HG03095 (cell line): Measurements from ENCODE around the gene CLIC2.

ENCODE experiments used
- ATAC-seq: cut with Tn5 transposase; IDR thresholded peaks from one replicate; pipeline ENCODE4 v1.9.1; 2021; ENCODE audit warnings: moderate library complexity; ENCODE audit not compliant: unreplicated experiment

CLIC2 gene

DNA sequence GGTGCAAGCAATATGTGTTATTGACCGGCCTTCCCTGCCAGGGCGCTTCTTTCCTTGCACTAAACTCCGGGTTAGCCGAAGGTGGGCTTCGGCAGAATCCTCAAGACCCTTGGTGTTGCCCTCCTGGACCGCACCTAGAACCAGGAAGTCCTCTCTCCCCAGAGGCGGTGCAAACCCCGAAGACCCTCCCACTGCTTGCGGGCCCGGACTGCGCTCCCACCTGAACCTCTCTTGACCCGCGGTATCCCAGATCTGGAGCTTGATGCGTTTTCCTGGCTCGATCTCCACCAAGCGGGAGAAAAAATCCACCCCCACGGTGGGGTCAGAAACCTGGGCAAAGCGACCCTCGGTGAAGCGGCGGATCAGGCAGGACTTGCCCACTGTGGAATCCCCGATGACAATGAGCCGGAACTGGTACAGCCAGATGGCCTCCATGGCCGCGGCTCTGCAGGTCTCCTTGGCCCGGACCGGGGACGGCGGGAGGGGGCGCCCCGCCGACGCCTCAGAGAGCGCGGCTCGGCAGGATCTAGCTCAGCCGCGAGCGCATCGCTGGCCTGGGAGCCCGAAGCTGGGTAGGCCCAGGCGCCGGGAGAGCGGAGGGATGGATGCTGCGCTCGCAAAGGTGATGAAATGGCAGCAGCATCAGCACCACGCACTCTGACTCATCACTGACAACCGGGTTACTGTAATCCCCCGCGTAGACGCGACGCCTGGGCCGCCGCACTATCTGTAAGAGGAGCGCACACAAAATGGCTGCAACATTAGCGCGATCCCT lies 70.4 kb downstream of the CLIC2 start, which contains the start of gene RAB39B:
TSS of gene RAB39B (minus strand) at position 638 of the 775 bp plus-strand sequence. CDS start at position 435, 203 bp downstream.
- peak; percentile 79 for ATAC-seq

DNA sequence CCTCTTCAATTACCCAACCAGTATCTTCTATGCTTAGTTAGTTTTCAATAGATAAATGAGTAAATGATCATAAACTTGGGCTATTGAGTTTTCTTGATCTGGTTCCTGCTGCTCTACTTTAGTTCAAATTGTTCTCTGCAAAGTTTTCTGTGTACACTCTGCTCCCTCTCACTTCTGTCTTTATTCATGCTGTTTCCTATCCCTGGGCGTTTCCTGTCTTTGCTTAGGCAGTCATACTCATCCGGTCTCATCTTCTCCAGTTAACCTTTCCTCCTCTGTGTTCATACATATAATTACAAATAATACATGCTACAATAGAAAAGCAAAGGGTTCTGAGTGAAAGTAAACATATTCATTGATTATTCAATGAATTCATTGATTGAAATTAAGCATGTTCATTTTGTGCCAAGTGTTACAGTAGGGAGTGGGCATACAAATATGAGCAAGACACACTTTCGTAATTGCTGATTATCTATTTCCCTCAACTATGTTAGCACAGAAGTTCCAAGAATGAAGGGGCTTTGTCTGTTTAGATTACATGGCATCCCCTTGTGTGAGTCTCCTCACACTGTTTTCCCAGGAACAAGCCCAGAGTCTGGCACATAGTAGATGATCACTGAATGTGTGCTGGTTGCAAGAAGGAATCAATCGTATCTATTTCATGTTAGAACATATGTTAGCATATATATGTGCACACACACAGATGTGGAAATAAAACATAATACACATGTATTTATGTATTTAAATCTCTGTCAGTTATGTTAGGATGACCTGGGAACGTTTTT lies 71.3 kb downstream of the CLIC2 start:
- ATAC-seq: no peak

DNA sequence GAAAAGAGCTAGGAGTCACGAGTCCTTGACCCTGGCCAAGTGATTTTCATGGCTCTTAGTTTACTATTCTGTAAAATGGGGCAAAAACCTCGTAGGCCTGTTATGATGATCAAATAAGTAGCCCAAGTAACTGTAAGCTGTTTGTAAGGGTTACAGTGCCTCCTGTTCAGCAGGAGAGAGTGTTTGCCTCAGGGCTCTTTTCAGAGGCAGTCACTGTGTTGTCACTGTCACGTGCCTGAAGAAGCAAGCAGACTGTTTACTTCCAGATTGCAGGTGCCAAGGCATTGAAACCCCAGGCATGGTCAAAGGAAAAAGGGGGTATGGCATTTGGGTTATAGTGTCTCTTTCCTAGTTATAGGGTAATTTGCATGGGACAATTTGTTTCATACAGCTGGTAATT lies 74.7 kb downstream of the CLIC2 start:
- no peak for ATAC-seq

DNA sequence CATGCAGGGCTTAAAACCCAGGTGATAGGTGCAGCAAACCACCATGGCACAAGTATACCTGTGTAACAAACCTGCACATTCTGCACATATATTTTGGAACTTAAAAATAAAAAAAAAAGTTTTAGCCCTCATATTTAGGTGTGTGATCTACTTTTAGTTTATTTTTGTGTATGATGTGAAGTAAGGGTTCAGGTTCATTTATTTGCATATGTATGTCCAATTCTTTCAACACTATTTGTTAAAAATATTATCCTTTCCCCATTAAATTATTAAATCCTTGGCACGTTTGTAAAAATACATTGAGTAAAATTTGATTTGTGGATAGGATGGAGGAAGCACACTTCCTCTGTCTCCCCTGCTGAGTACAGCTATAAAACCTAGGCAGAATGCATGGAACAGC lies 83.0 kb downstream of the CLIC2 start:
- no peak for ATAC-seq

DNA sequence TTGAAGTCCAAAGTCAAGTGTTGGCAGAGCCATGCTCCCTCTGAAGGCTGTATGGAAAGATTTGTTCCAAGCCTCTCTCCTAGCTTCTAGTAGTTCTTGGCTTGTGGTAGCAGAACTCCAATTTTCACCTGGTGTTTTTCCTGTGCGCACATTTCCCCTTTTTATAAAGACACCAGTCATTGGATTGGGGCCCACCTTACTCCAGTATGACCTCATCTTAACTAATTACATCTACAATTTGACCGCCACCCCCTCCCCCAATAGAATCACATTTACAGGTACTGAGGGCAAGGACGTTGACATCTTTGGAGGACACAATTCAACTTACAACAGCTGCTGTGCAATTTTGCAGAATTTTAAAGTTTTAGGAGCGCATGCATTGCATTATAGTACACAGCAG lies 86.9 kb downstream of the CLIC2 start:
- ATAC-seq: no peak

DNA sequence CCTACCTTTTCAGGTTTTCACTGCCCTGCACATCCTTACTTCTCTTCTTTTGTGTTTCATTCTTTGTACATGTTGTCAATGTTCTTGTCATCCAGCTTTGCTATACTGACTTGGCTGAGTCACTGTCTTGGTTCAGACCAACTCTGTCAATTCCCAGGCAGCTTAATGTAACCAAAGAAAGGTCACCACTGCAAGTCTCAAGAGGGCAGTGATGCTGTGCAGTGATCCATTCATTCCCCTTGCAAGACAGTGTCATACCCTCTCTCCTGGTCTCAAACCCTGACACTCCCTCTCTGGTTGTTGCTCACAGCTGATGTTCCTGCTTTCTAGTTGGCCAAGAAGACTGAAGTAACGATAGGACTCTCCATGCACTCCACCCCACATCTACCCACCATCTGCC lies 87.7 kb downstream of the CLIC2 start:
- no peak for ATAC-seq

DNA sequence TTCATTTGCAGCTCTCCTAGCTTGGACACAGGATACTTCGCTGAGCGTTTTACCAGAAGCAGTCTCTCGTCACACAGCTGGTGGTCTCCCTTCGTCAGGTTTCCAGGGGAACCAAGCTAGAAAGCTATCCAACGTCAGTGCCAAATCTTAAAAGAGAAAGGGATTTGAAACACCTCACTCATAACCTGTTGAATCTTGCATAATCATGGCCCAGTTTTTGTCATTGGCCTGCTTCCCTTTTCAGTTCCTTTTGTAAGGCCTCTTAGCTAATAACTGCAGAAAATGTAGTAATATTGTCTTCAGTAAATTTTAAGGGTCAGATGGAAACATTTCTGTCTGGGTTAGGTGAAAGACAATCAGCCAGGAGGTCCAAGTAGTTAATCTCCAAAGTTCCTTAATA lies 92.1 kb downstream of the CLIC2 start:
- no peak for ATAC-seq

DNA sequence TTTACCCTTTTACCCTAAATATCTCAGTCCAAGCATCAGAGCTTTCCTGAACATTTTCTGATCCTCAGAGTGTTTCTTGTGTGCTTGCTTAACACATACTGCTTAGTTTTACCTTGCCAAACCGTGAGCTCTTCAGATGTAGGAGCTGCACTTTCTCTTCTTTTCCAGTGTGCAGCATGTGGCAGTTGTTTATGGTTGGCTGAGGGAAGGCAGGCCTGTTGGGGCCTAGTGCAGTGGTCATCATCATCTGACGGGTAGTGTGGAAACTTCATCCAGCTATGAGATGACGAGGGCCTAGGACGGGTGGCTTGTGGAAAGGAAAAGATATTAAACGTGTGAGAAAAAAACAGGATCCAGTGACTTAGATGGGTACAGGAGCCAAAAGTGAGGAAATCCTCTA lies 96.7 kb downstream of the CLIC2 start:
- ATAC-seq: no peak

DNA sequence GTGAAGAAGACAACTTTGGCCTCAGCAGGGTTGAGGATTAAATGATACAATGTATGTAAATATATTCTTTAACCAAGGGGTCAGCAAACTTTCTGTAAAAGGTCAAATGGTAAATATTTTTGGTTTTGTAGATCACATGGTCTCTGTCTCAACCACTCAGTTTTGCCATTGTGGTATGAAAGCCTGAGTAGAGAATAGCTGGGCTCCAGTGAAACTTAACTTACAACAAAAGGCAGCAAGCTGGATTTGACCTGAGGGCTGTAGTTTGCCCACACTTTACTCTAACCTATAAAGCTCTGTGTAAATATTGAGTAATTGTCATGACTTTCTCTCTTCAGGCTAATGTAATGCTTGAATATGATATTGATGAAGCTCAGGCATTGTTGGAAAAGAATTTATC lies 98.5 kb downstream of the CLIC2 start:
- no peak for ATAC-seq

DNA sequence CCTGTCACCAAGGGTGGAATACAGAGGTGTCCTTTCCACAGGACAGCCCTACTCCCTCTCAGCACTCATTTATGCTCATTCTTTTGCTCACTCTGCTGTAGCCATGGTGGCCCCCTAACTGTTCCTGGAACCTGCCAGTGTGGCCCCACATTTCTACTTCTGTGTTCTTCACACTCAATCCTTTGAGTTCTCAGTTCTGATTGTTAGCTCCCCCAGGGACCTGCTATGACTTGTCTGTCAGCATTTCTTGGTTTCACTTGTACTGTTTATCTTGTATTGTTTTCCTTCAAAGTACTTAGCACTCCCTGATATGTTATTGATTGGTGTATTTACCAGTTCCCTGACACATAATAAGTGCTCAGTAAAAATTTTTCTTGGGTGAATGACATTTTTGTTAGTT lies 103.3 kb downstream of the CLIC2 start:
- peak; percentile 92 for ATAC-seq
